Measurements from ENCODE around the gene FERMT2.
"Not testable (repeated sequence)": the region's sequence is repeated elsewhere in the genome, so short reads cannot be mapped to it uniquely, and the experiment has no call there.

FERMT2 gene

DNA sequence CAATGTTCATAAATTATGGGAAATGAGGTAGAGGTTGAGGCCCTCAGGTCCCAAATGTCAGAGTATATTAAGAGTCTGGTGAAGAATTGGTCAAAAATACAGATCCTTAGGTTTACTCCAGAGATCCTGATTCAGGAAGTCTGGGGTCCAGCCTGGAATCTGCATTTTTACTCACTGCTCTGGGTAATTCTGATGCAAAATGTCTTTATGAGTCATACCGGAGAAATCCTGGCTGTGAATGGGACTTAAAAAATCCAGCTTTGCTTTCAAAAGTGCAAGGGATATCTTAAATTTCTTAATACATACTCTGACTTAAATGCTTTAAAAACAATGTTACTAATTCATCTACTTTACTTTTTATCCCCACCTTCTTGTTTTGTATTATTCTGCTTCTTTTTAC, 74.5 kb downstream of the FERMT2 start:
- Mint-ChIP-seq H3K27ac (no peak overlapping the region), H3K36me3 (no peaks in the 10 kb centered on the region), H3K9me3 (no peaks in the 10 kb centered on the region), H3K4me1 (no peaks in the 10 kb centered on the region), H3K4me3 (no peak overlapping the region), H3K27me3 (no peaks in the 10 kb centered on the region)
- no peak for DNase-seq
- ATAC-seq (replicated peaks), result no peak

DNA sequence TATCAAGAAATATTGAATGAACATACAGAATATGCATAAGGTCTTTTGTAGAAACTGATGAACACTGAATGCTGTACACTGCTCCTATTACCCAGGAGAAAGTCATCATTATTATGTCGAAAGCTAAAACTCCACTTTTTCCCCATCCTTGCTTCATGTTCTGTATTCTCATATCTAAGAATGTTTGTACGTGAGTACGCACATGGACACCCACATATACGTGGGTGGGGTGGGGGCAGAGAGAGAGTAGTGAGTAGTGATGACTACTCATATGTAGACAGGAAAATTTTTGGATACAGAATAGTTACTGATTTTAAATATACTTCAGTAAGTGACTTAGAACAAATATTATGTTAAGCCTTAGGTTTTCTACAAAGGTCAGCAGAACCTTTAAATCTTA, 75.1 kb downstream of the FERMT2 start:
- Mint-ChIP-seq H3K4me3 (no peak overlapping the region), H3K27me3 (no peaks in the 10 kb centered on the region), H3K27ac (no peak overlapping the region), H3K9me3 (no peaks in the 10 kb centered on the region), H3K36me3 (no peaks in the 10 kb centered on the region), H3K4me1 (no peaks in the 10 kb centered on the region)
- ATAC-seq (replicated peaks) (no peak), DNase-seq (no peak)

DNA sequence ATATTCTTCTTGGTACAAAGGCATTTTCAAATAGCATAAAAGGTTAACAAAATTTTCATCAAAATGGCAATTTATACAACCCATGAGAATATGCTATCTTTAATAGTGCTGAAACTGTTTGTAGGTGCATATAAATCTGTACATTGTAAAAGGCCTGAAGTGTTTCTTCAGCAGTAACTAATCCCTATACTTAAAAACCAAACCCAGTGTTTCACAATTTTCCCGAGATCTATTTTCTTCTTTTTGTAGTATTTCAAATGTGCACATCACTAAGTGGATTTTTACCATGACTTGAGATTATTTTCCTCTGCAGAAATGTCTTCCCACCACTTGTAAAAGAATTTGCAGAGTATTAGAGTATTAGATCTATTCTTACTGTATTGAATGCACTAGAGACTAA, 76.5 kb downstream of the FERMT2 start:
- no peaks in the 10 kb centered on the region for H3K36me3 Mint-ChIP-seq
- no peak overlapping the region for H3K27ac Mint-ChIP-seq
- H3K9me3 Mint-ChIP-seq, result no peaks in the 10 kb centered on the region
- ATAC-seq (replicated peaks) (no peak), DNase-seq (no peak)
- no peak overlapping the region for H3K4me3 Mint-ChIP-seq
- H3K27me3 Mint-ChIP-seq, result no peaks in the 10 kb centered on the region
- no peaks in the 10 kb centered on the region for H3K4me1 Mint-ChIP-seq

DNA sequence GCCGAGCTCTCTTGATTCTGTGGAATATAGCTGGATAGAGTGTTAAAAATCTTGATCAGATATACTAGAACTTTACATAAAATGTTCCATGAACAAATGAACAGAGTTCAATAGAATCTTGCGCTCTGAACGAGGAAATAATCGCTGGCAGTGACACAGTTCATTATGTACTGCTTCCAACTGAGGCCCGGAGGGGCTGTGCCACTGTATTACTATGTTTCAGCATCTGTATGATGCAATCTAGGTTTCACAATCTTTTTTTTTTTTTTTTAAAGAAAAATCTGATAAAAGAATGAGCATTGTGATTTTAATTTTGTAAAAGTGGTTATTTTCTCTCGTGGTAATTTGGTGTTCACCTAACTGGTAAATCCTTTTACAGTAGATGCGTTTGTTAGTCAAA, 77.2 kb downstream of the FERMT2 start:
- H3K9me3 Mint-ChIP-seq, result no peaks in the 10 kb centered on the region
- no peak overlapping the region for H3K4me3 Mint-ChIP-seq
- no peak for DNase-seq
- no peaks in the 10 kb centered on the region for H3K36me3 Mint-ChIP-seq
- H3K27ac Mint-ChIP-seq, result no peak overlapping the region
- no peaks in the 10 kb centered on the region for H3K4me1 Mint-ChIP-seq
- H3K27me3 Mint-ChIP-seq, result no peaks in the 10 kb centered on the region
- no peak for ATAC-seq (replicated peaks)

DNA sequence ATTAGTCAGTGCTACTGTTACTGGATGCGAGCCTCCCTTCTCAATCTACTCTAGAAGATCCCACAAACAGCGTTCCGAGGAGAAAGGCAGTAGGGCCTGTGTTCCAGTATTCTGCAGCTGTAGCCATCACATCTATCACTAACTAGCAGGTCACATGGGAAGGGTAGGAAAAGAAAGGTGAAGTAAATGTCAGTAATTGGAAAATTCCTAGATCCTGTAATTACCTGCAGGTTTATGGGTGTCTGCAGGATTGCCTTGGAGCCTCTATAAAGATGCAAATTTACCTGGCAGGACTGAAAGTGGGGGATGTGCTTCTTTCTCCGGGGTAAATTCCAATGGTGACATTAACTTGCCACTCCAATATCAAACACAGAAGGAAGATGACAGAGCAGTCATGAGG, 77.8 kb downstream of the FERMT2 start:
- no peaks in the 10 kb centered on the region for H3K4me1 Mint-ChIP-seq
- ATAC-seq (replicated peaks) (no peak), DNase-seq (no peak)
- no peaks in the 10 kb centered on the region for H3K36me3 Mint-ChIP-seq
- no peak overlapping the region for H3K27ac Mint-ChIP-seq
- H3K9me3 Mint-ChIP-seq, result no peaks in the 10 kb centered on the region
- H3K27me3 Mint-ChIP-seq, result no peaks in the 10 kb centered on the region
- H3K4me3 Mint-ChIP-seq, result no peak overlapping the region

DNA sequence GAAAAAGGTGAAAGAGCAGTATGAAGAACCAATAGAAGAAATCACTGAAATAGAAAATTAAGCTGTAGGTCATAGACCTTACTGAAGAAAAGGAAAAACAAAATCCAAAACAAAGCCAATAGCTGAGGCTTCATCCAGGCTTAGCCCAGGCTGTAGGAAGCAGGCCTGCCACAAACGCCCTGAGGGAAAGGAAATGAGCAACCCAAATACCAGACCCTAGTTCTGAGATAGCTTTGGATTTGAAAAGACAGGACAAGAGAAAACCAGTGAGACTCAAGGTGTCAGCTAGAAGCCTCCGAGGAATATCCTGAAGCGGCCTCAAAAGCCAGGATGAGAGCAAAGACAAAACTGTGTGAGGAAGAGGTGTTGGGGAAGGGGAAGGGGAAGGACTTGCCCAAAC, 79.2 kb downstream of the FERMT2 start:
- H3K4me3 Mint-ChIP-seq, result no peak overlapping the region
- no peaks in the 10 kb centered on the region for H3K9me3 Mint-ChIP-seq

DNA sequence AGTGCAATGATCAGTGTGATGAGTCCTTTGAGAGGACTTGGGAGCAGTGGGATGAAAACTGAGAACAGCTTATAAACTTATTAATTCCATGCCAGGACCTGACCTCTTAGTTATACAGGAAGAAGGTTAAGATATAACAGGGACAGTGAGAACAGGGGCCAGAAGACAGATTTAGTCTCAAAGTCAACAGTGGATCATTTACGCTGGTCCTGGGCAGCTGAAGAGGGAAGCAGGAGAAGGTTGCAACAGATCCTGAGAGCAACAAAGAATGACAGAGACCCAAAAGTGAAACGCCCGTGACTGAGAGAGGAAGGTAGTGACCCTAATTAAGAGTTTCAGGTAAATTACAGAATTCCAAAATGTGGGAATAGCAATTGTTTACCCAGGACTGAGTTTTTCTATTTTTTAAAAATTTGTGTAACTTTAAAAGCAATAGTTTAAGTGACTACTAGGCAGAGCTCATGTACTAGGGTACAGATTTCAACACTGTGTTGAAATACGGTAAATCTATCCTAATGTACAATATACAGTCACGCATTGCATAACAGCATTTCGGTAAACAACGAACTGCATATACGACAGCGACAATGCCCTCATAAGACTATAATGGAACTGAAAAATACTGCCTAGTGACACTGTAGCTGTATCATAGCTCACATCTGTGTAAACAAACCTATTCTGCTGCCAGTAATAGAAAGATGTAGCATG, 81.8 kb downstream of the FERMT2 start:
- no peaks in the 10 kb centered on the region for H3K27me3 Mint-ChIP-seq
- DNase-seq, result no peak
- ATAC-seq (replicated peaks), result no peak
- no peak overlapping the region for H3K4me3 Mint-ChIP-seq
- no peaks in the 10 kb centered on the region for H3K36me3 Mint-ChIP-seq
- no peak overlapping the region for H3K27ac Mint-ChIP-seq
- no peaks in the 10 kb centered on the region for H3K4me1 Mint-ChIP-seq
- H3K9me3 Mint-ChIP-seq, result no peaks in the 10 kb centered on the region

More for the DNA sequence above, 79.2 kb downstream of the FERMT2 start:
- ATAC-seq (replicated peaks) (no peak), DNase-seq (no peak)
- no peak overlapping the region for H3K27ac Mint-ChIP-seq
- no peaks in the 10 kb centered on the region for H3K4me1 Mint-ChIP-seq
- H3K27me3 Mint-ChIP-seq, result no peaks in the 10 kb centered on the region
- no peaks in the 10 kb centered on the region for H3K36me3 Mint-ChIP-seq

DNA sequence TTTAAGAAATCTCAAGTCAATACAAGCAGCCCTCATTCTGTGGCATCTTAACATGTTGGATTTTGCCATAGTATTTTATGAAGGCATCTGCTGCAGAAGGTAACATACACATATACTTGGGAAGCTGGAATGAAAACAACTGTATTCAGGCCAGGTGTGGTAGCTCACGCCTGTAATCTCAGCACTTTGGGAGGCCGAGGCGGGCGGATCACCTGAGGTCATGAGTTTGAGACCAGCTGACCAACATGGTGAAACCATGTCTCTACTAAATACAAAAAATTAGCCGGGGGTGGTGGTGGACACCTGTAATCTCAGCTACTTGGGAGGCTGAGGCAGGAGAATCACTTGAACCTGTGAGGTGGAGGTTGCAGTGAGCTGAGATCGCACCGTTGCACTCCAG, 86.0 kb downstream of the FERMT2 start:
- not testable (repeated sequence) for H3K4me1 Mint-ChIP-seq; DNase-seq; H3K4me3 Mint-ChIP-seq; H3K27me3 Mint-ChIP-seq; ATAC-seq (replicated peaks); H3K27ac Mint-ChIP-seq; H3K9me3 Mint-ChIP-seq; H3K36me3 Mint-ChIP-seq

DNA sequence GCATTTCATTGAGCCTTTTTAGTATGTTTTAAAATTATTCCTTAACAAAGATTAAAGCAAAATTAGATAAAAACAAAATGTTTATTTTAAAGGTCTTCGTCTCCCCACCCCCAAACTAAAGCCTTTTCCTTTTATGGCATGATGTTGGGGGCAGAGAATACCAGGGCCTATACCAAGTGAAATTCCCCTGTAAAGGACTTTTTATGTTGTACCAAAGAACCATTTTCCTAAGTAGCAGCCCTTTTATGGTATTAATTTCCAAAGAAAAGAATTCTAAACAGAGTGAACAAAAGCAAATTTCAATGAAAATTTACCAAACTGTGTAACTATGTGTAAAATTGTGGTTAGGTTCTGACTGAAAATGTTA, 87.5 kb downstream of the FERMT2 start:
- Mint-ChIP-seq H3K36me3 (no peaks in the 10 kb centered on the region), H3K27me3 (no peaks in the 10 kb centered on the region), H3K9me3 (no peaks in the 10 kb centered on the region), H3K4me3 (no peak overlapping the region), H3K4me1 (no peaks in the 10 kb centered on the region), H3K27ac (no peak overlapping the region)
- DNase-seq (no peak), ATAC-seq (replicated peaks) (no peak)

DNA sequence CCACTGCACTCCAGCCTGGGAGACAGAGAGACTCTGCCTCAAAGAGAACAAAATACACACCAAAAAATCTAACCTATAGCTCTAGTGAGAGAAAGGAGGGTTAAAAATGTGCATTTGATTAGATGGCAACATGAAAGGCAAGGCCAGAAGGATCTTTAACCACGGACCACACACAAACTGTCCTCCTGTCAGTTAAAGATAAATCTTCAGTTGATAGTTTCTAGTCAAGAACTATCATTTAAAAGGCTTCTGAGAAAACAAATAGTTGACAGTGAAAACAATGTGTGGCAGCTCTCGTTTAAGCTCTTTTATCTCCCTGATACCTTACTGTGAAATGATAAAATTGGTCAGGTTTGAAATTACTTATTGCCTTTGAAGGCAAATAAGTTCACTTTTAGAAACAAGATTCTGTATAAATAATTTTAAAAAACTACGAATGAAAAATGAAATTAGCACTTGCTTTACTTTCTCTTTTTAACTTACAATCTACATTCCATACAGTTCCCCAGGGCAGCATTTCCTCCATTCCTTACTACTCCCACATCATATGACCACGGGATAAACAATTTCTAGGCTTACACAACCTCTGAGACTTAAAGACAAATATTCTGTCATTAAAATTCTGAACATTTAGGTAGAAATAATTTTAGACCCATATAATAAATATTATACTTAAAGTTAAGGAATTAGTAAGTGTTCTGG, 88.1 kb downstream of the FERMT2 start:
- H3K27ac Mint-ChIP-seq, result no peak overlapping the region
- DNase-seq (no peak), ATAC-seq (replicated peaks) (no peak)
- no peak overlapping the region for H3K4me3 Mint-ChIP-seq
- H3K9me3 Mint-ChIP-seq, result no peaks in the 10 kb centered on the region
- no peaks in the 10 kb centered on the region for H3K4me1 Mint-ChIP-seq
- H3K27me3 Mint-ChIP-seq, result no peaks in the 10 kb centered on the region
- H3K36me3 Mint-ChIP-seq, result no peaks in the 10 kb centered on the region

DNA sequence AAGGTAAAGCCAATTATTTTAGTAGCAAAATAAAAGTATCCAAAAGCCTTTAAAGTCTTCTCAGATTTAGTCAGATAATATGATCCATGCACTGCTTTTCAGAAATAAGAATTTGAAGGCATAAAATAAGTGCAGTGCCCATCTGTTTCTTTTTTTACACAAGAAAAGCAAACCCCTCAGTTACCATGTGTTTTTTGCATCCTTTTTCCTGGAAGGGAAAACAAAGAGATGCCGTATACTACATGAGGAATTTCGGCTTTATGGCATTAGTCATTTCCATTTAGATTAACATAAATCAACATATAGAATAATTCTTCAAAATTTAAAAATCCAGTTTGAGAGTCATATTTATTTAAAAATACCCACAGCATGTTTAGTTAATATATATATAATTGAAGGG, 89.4 kb downstream of the FERMT2 start:
- ATAC-seq (replicated peaks), result no peak
- no peaks in the 10 kb centered on the region for H3K36me3 Mint-ChIP-seq
- H3K4me3 Mint-ChIP-seq, result no peak overlapping the region
- H3K4me1 Mint-ChIP-seq, result no peaks in the 10 kb centered on the region
- H3K27me3 Mint-ChIP-seq, result no peaks in the 10 kb centered on the region
- no peaks in the 10 kb centered on the region for H3K9me3 Mint-ChIP-seq
- DNase-seq, result no peak
- no peak overlapping the region for H3K27ac Mint-ChIP-seq

DNA sequence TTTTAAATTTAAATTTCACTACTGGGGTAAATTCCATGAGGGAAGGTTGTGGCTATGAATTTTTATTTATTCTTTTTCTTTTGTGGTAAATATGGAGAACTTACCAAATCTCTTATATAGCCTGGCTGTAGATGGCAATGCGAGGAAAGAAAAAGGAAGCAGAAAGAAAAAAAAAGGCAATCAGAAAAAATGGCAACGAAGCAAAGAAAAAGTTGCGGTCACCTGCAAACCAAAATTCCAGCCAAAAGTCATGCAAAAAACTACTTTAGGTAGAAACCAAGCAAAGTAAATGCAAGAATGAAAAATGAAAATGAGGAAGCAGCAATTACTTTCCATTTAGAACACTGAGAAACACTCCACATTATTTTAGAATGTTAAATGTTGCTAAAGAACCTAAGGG, 89.9 kb downstream of the FERMT2 start:
- no peak overlapping the region for H3K27ac Mint-ChIP-seq
- no peaks in the 10 kb centered on the region for H3K9me3 Mint-ChIP-seq
- DNase-seq, result no peak
- no peak for ATAC-seq (replicated peaks)
- H3K4me1 Mint-ChIP-seq, result no peaks in the 10 kb centered on the region
- H3K36me3 Mint-ChIP-seq, result no peaks in the 10 kb centered on the region
- H3K27me3 Mint-ChIP-seq, result no peaks in the 10 kb centered on the region
- H3K4me3 Mint-ChIP-seq, result no peak overlapping the region

DNA sequence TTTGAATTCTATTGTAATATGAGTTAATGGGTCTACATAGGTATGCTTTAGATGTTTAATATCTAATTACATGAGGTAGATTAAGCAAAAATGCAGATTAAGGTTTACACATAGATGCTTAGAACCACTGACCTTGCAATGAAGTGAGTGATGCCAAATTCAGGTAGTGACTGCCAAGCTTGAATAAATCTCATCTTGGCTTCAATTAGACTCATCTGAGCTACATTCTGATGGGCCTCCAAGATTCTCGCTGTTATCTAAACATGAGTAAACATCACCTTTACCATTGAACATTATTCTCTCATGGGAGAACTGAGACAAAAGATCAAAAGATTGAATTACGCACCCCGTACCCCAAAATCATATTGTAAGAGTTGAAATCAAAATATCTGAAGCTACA, 90.6 kb downstream of the FERMT2 start:
- Mint-ChIP-seq H3K4me1 (no peaks in the 10 kb centered on the region), H3K27ac (no peak overlapping the region), H3K36me3 (no peaks in the 10 kb centered on the region), H3K27me3 (no peaks in the 10 kb centered on the region), H3K9me3 (no peaks in the 10 kb centered on the region), H3K4me3 (no peak overlapping the region)
- DNase-seq, result no peak
- no peak for ATAC-seq (replicated peaks)

DNA sequence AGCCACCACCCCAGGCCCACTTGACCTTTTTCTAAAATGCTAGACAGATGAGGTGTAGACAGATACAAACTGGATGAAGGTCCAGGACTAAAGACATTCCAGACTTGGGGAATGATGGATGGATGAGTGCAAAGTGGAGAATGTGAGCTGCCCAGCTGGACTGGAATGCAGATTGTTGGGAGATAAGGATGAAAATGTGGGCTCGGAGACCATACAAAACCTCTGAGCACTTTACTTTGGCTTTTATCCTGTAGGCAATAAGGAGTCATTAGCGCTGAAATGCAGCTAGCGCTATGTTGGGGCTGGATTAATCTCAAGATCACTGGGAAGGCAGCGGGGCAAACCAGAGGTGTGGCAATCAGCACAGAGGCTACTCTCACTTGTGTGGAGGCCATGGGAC, 94.7 kb downstream of the FERMT2 start:
- Mint-ChIP-seq H3K9me3 (no peaks in the 10 kb centered on the region), H3K27ac (no peak overlapping the region), H3K4me3 (no peak overlapping the region), H3K36me3 (no peaks in the 10 kb centered on the region), H3K4me1 (no peaks in the 10 kb centered on the region), H3K27me3 (peaks cover 0 to 5% of the 10 kb centered on the region in 2 donors)
- ATAC-seq (replicated peaks), result no peak
- DNase-seq, result no peak

DNA sequence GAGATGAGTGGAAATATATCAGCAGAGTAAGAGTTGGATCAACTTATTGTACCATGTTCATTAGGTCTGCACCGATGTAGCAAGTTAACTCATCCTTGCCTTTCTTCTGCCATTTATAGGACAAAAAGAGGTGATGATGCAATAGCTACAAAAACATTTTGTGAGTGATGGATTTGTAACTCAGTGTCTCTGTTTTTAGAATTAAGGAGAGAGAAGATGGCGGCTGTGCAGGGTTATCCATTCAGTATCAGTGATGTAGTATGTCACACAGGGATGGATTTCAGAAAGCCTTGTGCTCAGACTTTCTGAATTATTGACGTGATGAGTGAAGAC, 97.4 kb downstream of the FERMT2 start:
- ATAC-seq (replicated peaks) (no peak), DNase-seq (no peak)
- Mint-ChIP-seq H3K27me3 (peaks cover 0 to 5% of the 10 kb centered on the region in 2 donors), H3K4me1 (no peaks in the 10 kb centered on the region), H3K27ac (no peak overlapping the region), H3K36me3 (no peaks in the 10 kb centered on the region), H3K4me3 (no peak overlapping the region), H3K9me3 (no peaks in the 10 kb centered on the region)
